Measurements from ENCODE around the gene RTTN. TPM values are rescaled to one million over a fixed set of nuclear protein-coding genes. Genes with fewer than 3 reads are reported as not detected.

RTTN gene
- total and polyA plus RNA-seq, 10 of the 15 experiments (the other 5 are each of a cell fraction or from before 2014, with no cell fraction given): 9.4 to 36.6 (median 15.7) TPM

DNA sequence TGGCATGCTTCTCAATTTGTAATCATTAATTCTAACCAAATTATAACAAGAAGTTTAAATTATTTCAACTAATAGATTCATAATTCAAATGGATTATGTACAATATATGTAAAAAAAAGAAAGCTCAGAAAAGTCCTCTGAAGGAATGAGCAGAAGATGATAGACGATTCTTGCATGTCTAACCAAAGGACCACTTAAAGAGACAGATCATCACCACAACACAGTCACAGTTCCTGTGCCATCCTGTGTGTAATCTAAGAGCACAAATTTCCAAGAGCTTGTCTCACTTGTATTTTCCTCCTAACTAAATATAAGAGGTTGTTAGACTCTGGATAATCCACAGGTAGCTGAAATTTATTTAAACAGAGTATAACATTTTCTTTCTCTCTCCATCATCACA, 135.5 kb downstream of the RTTN start:
- ChIA-PET POLR2A (no interaction called here), CTCF (interaction anchor here (0.8 to 3.2 kb wide), 7 partner anchors 16 to 1224 kb away, joined by 3 to 18 read pairs (median 3); no protein-coding TSS in a partner anchor), RAD21 (ENCODE audit: unreplicated experiment) (interaction anchor here (0.7 to 1.7 kb wide), 9 partner anchors 10 to 1145 kb away, joined by 3 to 12 read pairs (median 4); no protein-coding TSS in a partner anchor), SMC1A (ENCODE audit: uncharacterized antibody, unreplicated experiment) (interaction anchor here (0.9 to 3.6 kb wide), 17 partner anchors 9 to 1142 kb away, joined by 3 to 21 read pairs (median 5); no protein-coding TSS in a partner anchor)
- H3K9me3 ChIP-seq (replicated peaks; ENCODE audit: control insufficient read depth, insufficient read depth, low read length): no peaks in the 10 kb centered on the region
- no peaks in the 10 kb centered on the region for H3K27me3 ChIP-seq (replicated peaks in 1 of 2; ENCODE audit: control insufficient read depth in 2 of 2, insufficient read depth in 2 of 2, low read length in 1 of 2)
- FAIRE-seq: no peak
- no peak overlapping the region for H3K27ac ChIP-seq (ENCODE audit: control insufficient read depth, insufficient read depth)
- in situ Hi-C loops (cut with MboI) (no loop called here), intact Hi-C loops (cut with micrococcal nuclease; ENCODE audit: unreplicated experiment) (loop anchor here (5.0 kb wide), 1 partner anchor 173 kb away; no protein-coding TSS in a partner anchor)
- ATAC-seq: no peak
- H3K4me1 ChIP-seq (ENCODE audit: control insufficient read depth, insufficient read depth, low read length): no peaks in the 10 kb centered on the region
- BruUV-seq (replicated peaks): no TSS peak
- TF ChIP-seq, protein P1, sequence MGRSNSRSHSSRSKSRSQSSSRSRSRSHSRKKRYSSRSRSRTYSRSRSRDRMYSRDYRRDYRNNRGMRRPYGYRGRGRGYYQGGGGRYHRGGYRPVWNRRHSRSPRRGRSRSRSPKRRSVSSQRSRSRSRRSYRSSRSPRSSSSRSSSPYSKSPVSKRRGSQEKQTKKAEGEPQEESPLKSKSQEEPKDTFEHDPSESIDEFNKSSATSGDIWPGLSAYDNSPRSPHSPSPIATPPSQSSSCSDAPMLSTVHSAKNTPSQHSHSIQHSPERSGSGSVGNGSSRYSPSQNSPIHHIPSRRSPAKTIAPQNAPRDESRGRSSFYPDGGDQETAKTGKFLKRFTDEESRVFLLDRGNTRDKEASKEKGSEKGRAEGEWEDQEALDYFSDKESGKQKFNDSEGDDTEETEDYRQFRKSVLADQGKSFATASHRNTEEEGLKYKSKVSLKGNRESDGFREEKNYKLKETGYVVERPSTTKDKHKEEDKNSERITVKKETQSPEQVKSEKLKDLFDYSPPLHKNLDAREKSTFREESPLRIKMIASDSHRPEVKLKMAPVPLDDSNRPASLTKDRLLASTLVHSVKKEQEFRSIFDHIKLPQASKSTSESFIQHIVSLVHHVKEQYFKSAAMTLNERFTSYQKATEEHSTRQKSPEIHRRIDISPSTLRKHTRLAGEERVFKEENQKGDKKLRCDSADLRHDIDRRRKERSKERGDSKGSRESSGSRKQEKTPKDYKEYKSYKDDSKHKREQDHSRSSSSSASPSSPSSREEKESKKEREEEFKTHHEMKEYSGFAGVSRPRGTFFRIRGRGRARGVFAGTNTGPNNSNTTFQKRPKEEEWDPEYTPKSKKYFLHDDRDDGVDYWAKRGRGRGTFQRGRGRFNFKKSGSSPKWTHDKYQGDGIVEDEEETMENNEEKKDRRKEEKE (IDR thresholded peaks at IDR 0.05): no peak
- TF ChIP-seq SMAD5 (IDR thresholded peaks at IDR 0.05; ENCODE audit: low read depth): no peak
- TF ChIP-seq KDM1A (IDR thresholded peaks at IDR 0.05; ENCODE audit: borderline replicate concordance): no peak
- TF ChIP-seq, protein P2, sequence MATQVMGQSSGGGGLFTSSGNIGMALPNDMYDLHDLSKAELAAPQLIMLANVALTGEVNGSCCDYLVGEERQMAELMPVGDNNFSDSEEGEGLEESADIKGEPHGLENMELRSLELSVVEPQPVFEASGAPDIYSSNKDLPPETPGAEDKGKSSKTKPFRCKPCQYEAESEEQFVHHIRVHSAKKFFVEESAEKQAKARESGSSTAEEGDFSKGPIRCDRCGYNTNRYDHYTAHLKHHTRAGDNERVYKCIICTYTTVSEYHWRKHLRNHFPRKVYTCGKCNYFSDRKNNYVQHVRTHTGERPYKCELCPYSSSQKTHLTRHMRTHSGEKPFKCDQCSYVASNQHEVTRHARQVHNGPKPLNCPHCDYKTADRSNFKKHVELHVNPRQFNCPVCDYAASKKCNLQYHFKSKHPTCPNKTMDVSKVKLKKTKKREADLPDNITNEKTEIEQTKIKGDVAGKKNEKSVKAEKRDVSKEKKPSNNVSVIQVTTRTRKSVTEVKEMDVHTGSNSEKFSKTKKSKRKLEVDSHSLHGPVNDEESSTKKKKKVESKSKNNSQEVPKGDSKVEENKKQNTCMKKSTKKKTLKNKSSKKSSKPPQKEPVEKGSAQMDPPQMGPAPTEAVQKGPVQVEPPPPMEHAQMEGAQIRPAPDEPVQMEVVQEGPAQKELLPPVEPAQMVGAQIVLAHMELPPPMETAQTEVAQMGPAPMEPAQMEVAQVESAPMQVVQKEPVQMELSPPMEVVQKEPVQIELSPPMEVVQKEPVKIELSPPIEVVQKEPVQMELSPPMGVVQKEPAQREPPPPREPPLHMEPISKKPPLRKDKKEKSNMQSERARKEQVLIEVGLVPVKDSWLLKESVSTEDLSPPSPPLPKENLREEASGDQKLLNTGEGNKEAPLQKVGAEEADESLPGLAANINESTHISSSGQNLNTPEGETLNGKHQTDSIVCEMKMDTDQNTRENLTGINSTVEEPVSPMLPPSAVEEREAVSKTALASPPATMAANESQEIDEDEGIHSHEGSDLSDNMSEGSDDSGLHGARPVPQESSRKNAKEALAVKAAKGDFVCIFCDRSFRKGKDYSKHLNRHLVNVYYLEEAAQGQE (IDR thresholded peaks at IDR 0.05; ENCODE audit: low read depth, low read length): no peak
- TF ChIP-seq ESRRA (IDR thresholded peaks at IDR 0.05; ENCODE audit: low read length): no peak
- no peak for TF ChIP-seq TARDBP (IDR thresholded peaks at IDR 0.05; ENCODE audit: borderline replicate concordance)
- no peak for TF ChIP-seq BACH1 (IDR thresholded peaks at IDR 0.05; ENCODE audit: borderline replicate concordance)
- no peak for TF ChIP-seq STAT3 (IDR thresholded peaks at IDR 0.05; ENCODE audit: low read depth, low read length)
- no peak for TF ChIP-seq SREBF1 (IDR thresholded peaks at IDR 0.05; ENCODE audit: low read length)
- TF ChIP-seq POLR2A (IDR thresholded peaks at IDR 0.05; ENCODE audit: low read depth, low read length): no peak
- no peak for TF ChIP-seq CHD2 (IDR thresholded peaks at IDR 0.05; ENCODE audit: borderline replicate concordance, low read depth, low read length)
- no peak for TF ChIP-seq ATF7 (IDR thresholded peaks at IDR 0.05; ENCODE audit: low read depth)
- TF ChIP-seq, protein P3, sequence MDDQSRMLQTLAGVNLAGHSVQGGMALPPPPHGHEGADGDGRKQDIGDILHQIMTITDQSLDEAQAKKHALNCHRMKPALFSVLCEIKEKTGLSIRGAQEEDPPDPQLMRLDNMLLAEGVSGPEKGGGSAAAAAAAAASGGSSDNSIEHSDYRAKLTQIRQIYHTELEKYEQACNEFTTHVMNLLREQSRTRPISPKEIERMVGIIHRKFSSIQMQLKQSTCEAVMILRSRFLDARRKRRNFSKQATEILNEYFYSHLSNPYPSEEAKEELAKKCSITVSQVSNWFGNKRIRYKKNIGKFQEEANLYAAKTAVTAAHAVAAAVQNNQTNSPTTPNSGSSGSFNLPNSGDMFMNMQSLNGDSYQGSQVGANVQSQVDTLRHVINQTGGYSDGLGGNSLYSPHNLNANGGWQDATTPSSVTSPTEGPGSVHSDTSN (IDR thresholded peaks at IDR 0.05; ENCODE audit: insufficient replicate concordance, low read depth, low read length): no peak
- no peak for TF ChIP-seq BMI1 (IDR thresholded peaks at IDR 0.05; ENCODE audit: borderline replicate concordance)
- no peaks in the 10 kb centered on the region for H3K79me2 ChIP-seq (ENCODE audit: control insufficient read depth, insufficient read depth, low read length)
- no peak for DNase-seq (ENCODE audit: low read depth, low spot score)
- WGBS (ENCODE audit: insufficient coverage, insufficient replicate concordance, low lambda C conversion rate, missing lambda C conversion rate): 100% methylated on average over 1 of the region's 1 CpG
- H3K9ac ChIP-seq (ENCODE audit: control insufficient read depth, insufficient read depth, low read length): no peak overlapping the region
- no peak overlapping the region for H2AFZ ChIP-seq (ENCODE audit: control insufficient read depth, low read depth, low read length)
- H3K36me3 ChIP-seq (ENCODE audit: control insufficient read depth in 2 of 2, insufficient read depth in 2 of 2, low read length in 1 of 2): peaks cover 2% of the 10 kb centered on the region in 2 experiments; a peak in 1 of 4 replicates
- no peaks in the 10 kb centered on the region for H4K20me1 ChIP-seq (ENCODE audit: control insufficient read depth, insufficient read depth)
- no peak overlapping the region for H3K4me2 ChIP-seq (ENCODE audit: control insufficient read depth, insufficient read depth)
- no peak overlapping the region for H3K4me3 ChIP-seq
